ENCODE results near the gene LIN54. TPM values are rescaled to one million over a fixed set of nuclear protein-coding genes. Genes with fewer than 3 reads are reported as not detected.

The LIN54 gene
- total and polyA plus RNA-seq, 2 of the 13 experiments (the other 11 are each of a cell fraction or from before 2014, with no cell fraction given): 25.2 to 32.9 TPM

DNA sequence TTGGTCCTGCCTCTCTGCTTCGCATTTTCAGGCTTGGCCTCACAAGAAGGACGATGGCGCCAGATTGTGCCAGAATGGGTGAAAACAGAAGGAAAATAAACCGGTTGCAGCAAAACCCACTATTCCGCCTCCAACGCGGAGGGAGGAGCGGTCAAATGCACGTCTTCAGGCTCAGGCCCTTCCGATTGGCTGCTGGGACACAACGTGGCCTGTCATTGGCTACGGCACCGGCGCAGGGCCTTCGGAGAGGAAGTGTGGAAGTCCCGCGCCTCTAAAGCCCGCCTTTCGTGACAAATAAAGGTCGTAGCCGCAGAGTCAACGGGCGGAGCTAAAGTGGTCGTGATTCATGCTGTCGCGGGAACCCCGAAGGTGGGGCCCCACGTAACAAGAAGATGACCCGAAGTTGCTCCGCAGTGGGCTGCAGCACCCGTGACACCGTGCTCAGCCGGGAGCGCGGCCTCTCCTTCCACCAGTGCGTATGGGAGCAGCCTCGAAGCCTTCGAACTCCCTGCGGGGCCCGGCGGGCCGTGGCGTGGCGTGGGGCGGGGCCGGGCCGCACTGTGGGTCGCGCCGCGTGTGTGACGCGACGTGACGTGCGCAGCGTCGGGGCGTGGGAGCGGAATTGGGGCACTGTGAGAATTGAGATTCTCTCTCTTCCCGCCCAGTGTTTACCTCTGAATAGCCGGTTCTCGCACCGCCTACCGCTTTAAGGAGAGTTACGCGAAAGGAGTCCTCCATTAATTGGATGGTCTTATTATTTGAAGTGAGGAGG lies 110.0 kb downstream of the LIN54 start, which contains the start of gene THAP9 (continued):
- TF ChIP-seq ZNF549 (CRISPR knock-in tag; IDR thresholded peaks at IDR 0.05) (0 out of 2 replicates have a peak, but pooled peaks have one; percentile 32), ZC3H4 (CRISPR knock-in tag; IDR thresholded peaks at IDR 0.05; ENCODE audit: borderline replicate concordance) (no peak), ZNF746 (CRISPR knock-in tag; IDR thresholded peaks at IDR 0.05) (no peak; the same call in 1 of the 2 replicates), MXD1 (CRISPR knock-in tag; IDR thresholded peaks at IDR 0.05) (no peak; the same call in 1 of the 2 replicates), SMAD9 (CRISPR knock-in tag; IDR thresholded peaks at IDR 0.05) (no peak), CREB1 (IDR thresholded peaks at IDR 0.05) (peak; percentile 85), CREB1 (CRISPR knock-in tag; IDR thresholded peaks at IDR 0.05) (peak; percentile 92), ZNF672 (CRISPR knock-in tag; IDR thresholded peaks at IDR 0.05) (0 out of 2 replicates have a peak, but pooled peaks have one; percentile 47), ZC3H13 (CRISPR knock-in tag; IDR thresholded peaks at IDR 0.05) (peak; percentile 68; the same call in 1 of the 2 replicates), ZBTB43 (CRISPR knock-in tag; conservative IDR thresholded peaks at IDR 0.05) (peak; percentile 67), NFIC (IDR thresholded peaks at IDR 0.05; ENCODE audit: low read length) (no peak), HOXA3 (CRISPR knock-in tag; IDR thresholded peaks at IDR 0.05) (peak; percentile 99), ATF7-NPFF (CRISPR knock-in tag; IDR thresholded peaks at IDR 0.05; ENCODE audit: low read depth) (peak; percentile 19), EEA1 (CRISPR knock-in tag; IDR thresholded peaks at IDR 0.05; ENCODE audit: borderline replicate concordance) (no peak), ADNP (CRISPR knock-in tag; IDR thresholded peaks at IDR 0.05) (no peak), EED (CRISPR knock-in tag; IDR thresholded peaks at IDR 0.05) (peak; percentile 87), ZNF343 (CRISPR knock-in tag; IDR thresholded peaks at IDR 0.05) (no peak)
- TF ChIP-seq, protein P1, sequence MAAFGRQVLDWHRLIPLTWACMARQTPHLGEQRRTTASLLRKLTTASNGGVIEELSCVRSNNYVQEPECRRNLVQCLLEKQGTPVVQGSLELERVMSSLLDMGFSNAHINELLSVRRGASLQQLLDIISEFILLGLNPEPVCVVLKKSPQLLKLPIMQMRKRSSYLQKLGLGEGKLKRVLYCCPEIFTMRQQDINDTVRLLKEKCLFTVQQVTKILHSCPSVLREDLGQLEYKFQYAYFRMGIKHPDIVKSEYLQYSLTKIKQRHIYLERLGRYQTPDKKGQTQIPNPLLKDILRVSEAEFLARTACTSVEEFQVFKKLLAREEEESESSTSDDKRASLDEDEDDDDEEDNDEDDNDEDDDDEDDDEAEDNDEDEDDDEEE (CRISPR knock-in tag; IDR thresholded peaks at IDR 0.05): peak; percentile 88; the same call in 1 of the 2 replicates
- TF ChIP-seq, protein P2, sequence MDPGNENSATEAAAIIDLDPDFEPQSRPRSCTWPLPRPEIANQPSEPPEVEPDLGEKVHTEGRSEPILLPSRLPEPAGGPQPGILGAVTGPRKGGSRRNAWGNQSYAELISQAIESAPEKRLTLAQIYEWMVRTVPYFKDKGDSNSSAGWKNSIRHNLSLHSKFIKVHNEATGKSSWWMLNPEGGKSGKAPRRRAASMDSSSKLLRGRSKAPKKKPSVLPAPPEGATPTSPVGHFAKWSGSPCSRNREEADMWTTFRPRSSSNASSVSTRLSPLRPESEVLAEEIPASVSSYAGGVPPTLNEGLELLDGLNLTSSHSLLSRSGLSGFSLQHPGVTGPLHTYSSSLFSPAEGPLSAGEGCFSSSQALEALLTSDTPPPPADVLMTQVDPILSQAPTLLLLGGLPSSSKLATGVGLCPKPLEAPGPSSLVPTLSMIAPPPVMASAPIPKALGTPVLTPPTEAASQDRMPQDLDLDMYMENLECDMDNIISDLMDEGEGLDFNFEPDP (CRISPR knock-in tag; conservative IDR thresholded peaks at IDR 0.05): no peak
- TF ChIP-seq, protein P3, sequence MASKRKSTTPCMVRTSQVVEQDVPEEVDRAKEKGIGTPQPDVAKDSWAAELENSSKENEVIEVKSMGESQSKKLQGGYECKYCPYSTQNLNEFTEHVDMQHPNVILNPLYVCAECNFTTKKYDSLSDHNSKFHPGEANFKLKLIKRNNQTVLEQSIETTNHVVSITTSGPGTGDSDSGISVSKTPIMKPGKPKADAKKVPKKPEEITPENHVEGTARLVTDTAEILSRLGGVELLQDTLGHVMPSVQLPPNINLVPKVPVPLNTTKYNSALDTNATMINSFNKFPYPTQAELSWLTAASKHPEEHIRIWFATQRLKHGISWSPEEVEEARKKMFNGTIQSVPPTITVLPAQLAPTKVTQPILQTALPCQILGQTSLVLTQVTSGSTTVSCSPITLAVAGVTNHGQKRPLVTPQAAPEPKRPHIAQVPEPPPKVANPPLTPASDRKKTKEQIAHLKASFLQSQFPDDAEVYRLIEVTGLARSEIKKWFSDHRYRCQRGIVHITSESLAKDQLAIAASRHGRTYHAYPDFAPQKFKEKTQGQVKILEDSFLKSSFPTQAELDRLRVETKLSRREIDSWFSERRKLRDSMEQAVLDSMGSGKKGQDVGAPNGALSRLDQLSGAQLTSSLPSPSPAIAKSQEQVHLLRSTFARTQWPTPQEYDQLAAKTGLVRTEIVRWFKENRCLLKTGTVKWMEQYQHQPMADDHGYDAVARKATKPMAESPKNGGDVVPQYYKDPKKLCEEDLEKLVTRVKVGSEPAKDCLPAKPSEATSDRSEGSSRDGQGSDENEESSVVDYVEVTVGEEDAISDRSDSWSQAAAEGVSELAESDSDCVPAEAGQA (IDR thresholded peaks at IDR 0.05; ENCODE audit: low read depth): peak; percentile 93
- TF ChIP-seq, protein P3 (CRISPR knock-in tag; IDR thresholded peaks at IDR 0.05; ENCODE audit: borderline replicate concordance): no peak
